ENCODE data around the gene DTX3.

DTX3 gene

DNA sequence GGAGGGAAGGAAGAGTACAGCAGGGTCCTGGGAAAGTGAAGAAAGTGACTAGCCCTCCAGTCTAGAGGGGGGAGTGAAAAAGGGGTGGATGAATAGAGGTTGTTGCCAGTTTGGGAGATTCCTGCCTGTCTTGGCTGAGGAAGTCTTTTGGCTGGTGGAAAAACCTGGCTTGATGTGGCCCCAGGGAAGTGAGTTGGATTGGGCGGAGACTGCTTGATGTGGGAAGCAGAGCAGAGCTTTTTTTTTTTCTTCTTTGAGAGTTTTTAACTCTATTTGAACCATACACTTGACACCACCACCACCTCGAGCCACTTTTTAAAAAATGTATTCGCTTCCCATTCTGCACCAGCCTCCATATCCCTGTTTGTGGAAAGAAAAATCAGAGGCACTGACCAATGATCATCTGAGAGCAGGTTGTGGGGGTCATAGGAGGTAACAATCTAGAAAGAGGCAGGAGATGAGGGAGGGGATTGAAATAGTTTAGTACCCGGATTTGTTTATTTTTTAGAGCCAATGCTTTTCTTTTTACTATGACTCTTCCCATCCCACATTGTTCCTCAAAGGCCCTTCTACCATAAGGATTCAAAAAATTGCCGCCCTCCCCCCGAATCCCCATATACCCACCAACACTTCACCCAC lies 690 bp upstream of the DTX3 start (continued):
- TF ChIP-seq, protein P1, sequence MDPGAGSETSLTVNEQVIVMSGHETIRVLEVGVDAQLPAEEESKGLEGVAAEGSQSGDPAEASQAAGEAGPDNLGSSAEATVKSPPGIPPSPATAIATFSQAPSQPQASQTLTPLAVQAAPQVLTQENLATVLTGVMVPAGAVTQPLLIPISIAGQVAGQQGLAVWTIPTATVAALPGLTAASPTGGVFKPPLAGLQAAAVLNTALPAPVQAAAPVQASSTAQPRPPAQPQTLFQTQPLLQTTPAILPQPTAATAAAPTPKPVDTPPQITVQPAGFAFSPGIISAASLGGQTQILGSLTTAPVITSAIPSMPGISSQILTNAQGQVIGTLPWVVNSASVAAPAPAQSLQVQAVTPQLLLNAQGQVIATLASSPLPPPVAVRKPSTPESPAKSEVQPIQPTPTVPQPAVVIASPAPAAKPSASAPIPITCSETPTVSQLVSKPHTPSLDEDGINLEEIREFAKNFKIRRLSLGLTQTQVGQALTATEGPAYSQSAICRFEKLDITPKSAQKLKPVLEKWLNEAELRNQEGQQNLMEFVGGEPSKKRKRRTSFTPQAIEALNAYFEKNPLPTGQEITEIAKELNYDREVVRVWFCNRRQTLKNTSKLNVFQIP (CRISPR knock-in tag; IDR thresholded peaks at IDR 0.05; ENCODE audit: borderline replicate concordance, low read depth), result no peak
- TF ChIP-seq, protein P2, sequence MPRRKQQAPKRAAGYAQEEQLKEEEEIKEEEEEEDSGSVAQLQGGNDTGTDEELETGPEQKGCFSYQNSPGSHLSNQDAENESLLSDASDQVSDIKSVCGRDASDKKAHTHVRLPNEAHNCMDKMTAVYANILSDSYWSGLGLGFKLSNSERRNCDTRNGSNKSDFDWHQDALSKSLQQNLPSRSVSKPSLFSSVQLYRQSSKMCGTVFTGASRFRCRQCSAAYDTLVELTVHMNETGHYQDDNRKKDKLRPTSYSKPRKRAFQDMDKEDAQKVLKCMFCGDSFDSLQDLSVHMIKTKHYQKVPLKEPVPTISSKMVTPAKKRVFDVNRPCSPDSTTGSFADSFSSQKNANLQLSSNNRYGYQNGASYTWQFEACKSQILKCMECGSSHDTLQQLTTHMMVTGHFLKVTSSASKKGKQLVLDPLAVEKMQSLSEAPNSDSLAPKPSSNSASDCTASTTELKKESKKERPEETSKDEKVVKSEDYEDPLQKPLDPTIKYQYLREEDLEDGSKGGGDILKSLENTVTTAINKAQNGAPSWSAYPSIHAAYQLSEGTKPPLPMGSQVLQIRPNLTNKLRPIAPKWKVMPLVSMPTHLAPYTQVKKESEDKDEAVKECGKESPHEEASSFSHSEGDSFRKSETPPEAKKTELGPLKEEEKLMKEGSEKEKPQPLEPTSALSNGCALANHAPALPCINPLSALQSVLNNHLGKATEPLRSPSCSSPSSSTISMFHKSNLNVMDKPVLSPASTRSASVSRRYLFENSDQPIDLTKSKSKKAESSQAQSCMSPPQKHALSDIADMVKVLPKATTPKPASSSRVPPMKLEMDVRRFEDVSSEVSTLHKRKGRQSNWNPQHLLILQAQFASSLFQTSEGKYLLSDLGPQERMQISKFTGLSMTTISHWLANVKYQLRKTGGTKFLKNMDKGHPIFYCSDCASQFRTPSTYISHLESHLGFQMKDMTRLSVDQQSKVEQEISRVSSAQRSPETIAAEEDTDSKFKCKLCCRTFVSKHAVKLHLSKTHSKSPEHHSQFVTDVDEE (CRISPR knock-in tag; IDR thresholded peaks at IDR 0.05), result no peak

DNA sequence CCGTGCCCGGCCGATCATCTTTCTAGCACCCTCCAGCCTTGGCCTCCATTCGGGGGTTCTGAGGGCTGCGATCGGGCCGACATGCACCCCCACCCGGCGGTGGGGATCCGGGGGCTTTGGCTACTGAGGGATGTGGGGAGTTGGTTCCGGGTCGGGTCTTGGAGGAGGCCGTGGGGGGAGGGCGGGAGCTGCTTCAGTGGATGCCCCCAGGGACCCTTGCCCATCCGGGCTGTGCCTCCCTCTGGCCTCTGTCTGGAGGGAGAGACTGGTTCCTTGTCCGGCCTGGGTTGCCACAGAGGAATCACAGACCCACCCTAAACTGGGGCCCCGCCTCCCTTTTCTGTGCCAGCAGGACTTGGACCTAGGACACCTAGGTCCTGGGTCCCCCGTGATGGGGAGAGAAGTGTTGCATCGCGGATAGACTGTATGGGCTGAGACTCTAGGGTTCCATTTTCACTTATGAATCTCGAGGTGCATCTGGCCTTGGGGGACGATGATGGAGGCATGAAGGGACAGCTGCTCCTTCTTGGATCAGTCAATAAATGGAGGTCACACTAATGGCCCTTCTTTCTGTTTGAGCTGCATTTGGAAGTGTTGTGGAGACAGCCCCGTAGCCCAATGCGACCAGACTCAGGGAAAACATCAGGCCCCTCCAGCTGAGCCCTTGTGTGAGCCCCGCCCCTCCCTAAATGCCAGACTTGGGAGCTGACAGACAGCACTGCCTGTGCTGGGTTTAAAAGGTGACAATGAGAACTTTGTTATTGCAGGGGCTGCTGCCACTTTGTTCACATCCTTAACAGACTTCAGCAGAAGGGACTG lies 577 bp downstream of the DTX3 start:
- ATAC-seq, result peak; percentile 31
- TF ChIP-seq GLIS3 (CRISPR knock-in tag; IDR thresholded peaks at IDR 0.05), result no peak
- TF ChIP-seq ZC3H10 (CRISPR knock-in tag; IDR thresholded peaks at IDR 0.05), result no peak
- TF ChIP-seq, protein P1 (CRISPR knock-in tag; IDR thresholded peaks at IDR 0.05; ENCODE audit: borderline replicate concordance, low read depth), result no peak
- no peak for TF ChIP-seq CSDC2 (CRISPR knock-in tag; IDR thresholded peaks at IDR 0.05)
- TF ChIP-seq ZNF8 (CRISPR knock-in tag; IDR thresholded peaks at IDR 0.05), result no peak
- TF ChIP-seq, protein P3, sequence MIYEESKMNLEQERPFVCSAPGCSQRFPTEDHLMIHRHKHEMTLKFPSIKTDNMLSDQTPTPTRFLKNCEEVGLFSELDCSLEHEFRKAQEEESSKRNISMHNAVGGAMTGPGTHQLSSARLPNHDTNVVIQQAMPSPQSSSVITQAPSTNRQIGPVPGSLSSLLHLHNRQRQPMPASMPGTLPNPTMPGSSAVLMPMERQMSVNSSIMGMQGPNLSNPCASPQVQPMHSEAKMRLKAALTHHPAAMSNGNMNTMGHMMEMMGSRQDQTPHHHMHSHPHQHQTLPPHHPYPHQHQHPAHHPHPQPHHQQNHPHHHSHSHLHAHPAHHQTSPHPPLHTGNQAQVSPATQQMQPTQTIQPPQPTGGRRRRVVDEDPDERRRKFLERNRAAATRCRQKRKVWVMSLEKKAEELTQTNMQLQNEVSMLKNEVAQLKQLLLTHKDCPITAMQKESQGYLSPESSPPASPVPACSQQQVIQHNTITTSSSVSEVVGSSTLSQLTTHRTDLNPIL (CRISPR knock-in tag; IDR thresholded peaks at IDR 0.05; ENCODE audit: low read depth), result no peak
- TF ChIP-seq TCF4 (CRISPR knock-in tag; IDR thresholded peaks at IDR 0.05; ENCODE audit: borderline replicate concordance), result no peak
- TF ChIP-seq TOX (CRISPR knock-in tag; IDR thresholded peaks at IDR 0.05; ENCODE audit: borderline replicate concordance), result no peak
- TF ChIP-seq ISL1 (CRISPR knock-in tag; IDR thresholded peaks at IDR 0.05), result no peak
- TF ChIP-seq ZNF70 (CRISPR knock-in tag; IDR thresholded peaks at IDR 0.05), result no peak

DNA sequence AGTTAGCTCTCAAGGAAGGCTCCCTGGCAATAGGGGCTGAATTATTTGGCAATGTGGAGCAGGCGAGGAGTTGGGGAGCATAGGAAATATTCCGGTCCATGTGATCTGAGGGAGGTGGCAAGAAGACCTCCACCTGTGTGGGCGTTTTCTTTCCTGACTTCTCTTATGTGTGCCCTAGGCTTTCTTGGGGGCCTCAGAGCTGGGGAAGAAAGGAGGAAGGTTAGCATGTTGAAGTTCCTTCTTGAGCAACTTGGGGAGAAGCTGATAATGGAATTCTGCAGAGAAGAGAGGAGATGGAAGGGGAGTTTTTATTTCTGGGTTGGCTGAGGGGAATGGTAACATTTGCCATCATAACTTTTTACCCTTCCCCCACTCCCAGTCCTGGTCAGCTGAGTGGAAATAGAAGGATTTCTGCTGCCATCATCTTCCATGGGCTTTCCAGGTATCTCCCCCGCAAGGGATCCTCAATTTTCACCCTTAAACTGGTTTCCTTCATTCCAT lies 1.2 kb downstream of the DTX3 start:
- TF ChIP-seq ZNF565 (CRISPR knock-in tag; conservative IDR thresholded peaks at IDR 0.05; ENCODE audit: low read depth) (no peak), ZNF8 (CRISPR knock-in tag; IDR thresholded peaks at IDR 0.05) (no peak), BACH2 (CRISPR knock-in tag; IDR thresholded peaks at IDR 0.05; ENCODE audit: borderline replicate concordance) (no peak), SNAI2 (CRISPR knock-in tag; IDR thresholded peaks at IDR 0.05) (no peak), ZFP30 (CRISPR knock-in tag; IDR thresholded peaks at IDR 0.05) (no peak), ISL1 (CRISPR knock-in tag; IDR thresholded peaks at IDR 0.05) (no peak), GLIS3 (CRISPR knock-in tag; IDR thresholded peaks at IDR 0.05) (no peak), TCF4 (CRISPR knock-in tag; IDR thresholded peaks at IDR 0.05; ENCODE audit: borderline replicate concordance) (no peak), CSDC2 (CRISPR knock-in tag; IDR thresholded peaks at IDR 0.05) (no peak), PPARA (CRISPR knock-in tag; IDR thresholded peaks at IDR 0.05; ENCODE audit: borderline replicate concordance) (no peak), ZC3H10 (CRISPR knock-in tag; IDR thresholded peaks at IDR 0.05) (no peak), ARNTL (CRISPR knock-in tag; IDR thresholded peaks at IDR 0.05; ENCODE audit: borderline replicate concordance, low read depth) (no peak), OSR1 (CRISPR knock-in tag; IDR thresholded peaks at IDR 0.05) (no peak)
- TF ChIP-seq, protein P3 (CRISPR knock-in tag; IDR thresholded peaks at IDR 0.05; ENCODE audit: low read depth), result no peak
- TF ChIP-seq, protein P2 (CRISPR knock-in tag; IDR thresholded peaks at IDR 0.05), result no peak
- ATAC-seq, result no peak

Data from SK-N-SH treated with all-trans-retinoic acid at 6 μM for 48 hours (cell line).